ENCODE measurements around the gene PAX2. TPM values are rescaled to one million over a fixed set of nuclear protein-coding genes. Genes with fewer than 3 reads are reported as not detected.

PAX2 gene
- total RNA-seq, 1 donor from 2014 or later = not detected

GRCh38 chr10:100737355-100738054 lies 7.9 kb upstream of the PAX2 start:
- intact Hi-C loops (cut with micrococcal nuclease) = loop anchor here (5.0 kb wide), 1 partner anchor 90 kb away; no protein-coding TSS in a partner anchor

GRCh38 chr10:100738055-100738827 lies 7.1 kb upstream of the PAX2 start:
- intact Hi-C loops (cut with micrococcal nuclease) = loop anchor here (5.0 kb wide), 1 partner anchor 89 kb away; no protein-coding TSS in a partner anchor

- intact Hi-C loops (cut with micrococcal nuclease) = loop anchor here (5.0 to 10.0 kb wide), 4 partner anchors 82 to 1205 kb away; partner anchors contain the start of gene NKX2-3
Measured at GRCh38 chr10:100739517-100740368, 5.6 kb upstream of the PAX2 start.

- intact Hi-C loops (cut with micrococcal nuclease) = loop anchor here (5.0 to 10.0 kb wide), 3 partner anchors 83 to 1206 kb away; partner anchors contain the start of gene NKX2-3
Measured at GRCh38 chr10:100740476-100741377, 4.7 kb upstream of the PAX2 start.

GRCh38 chr10:100741378-100742075 lies 3.9 kb upstream of the PAX2 start:
- intact Hi-C loops (cut with micrococcal nuclease) = loop anchor here (5.0 to 10.0 kb wide), 3 partner anchors 84 to 1207 kb away; partner anchors contain the start of gene NKX2-3

GRCh38 chr10:100742076-100742771 lies 3.2 kb upstream of the PAX2 start:
- intact Hi-C loops (cut with micrococcal nuclease) = loop anchor here (5.0 to 10.0 kb wide), 3 partner anchors 85 to 1207 kb away; partner anchors contain the start of gene NKX2-3

- intact Hi-C loops (cut with micrococcal nuclease) = loop anchor here (1.0 to 10.0 kb wide), 5 partner anchors 72 to 1208 kb away; partner anchors contain the start of gene NKX2-3
Measured at GRCh38 chr10:100742936-100743335, 2.4 kb upstream of the PAX2 start.

GRCh38 chr10:100743626-100744135 lies 1.7 kb upstream of the PAX2 start:
- intact Hi-C loops (cut with micrococcal nuclease) = loop anchor here (1.0 to 10.0 kb wide), 5 partner anchors 72 to 1209 kb away; partner anchors contain the start of gene NKX2-3

- intact Hi-C loops (cut with micrococcal nuclease) = loop anchor here (5.0 to 10.0 kb wide), 3 partner anchors 87 to 1210 kb away; partner anchors contain the start of gene NKX2-3
Measured at GRCh38 chr10:100744136-100744986, 1.0 kb upstream of the PAX2 start.

GRCh38 chr10:100745882-100746783 lies 751 bp downstream of the PAX2 start:
- intact Hi-C loops (cut with micrococcal nuclease) = loop anchor here (5.0 to 10.0 kb wide), 2 partner anchors 386 to 1211 kb away; partner anchors contain the start of genes NKX2-3 and TLX1

- intact Hi-C loops (cut with micrococcal nuclease) = loop anchor here (5.0 to 10.0 kb wide), 2 partner anchors 385 to 1212 kb away; partner anchors contain the start of genes NKX2-3 and TLX1
Measured at GRCh38 chr10:100746784-100747455, 1.5 kb downstream of the PAX2 start.

GRCh38 chr10:100747456-100748230 lies 2.3 kb downstream of the PAX2 start:
- intact Hi-C loops (cut with micrococcal nuclease) = loop anchor here (5.0 to 10.0 kb wide), 2 partner anchors 385 to 1213 kb away; partner anchors contain the start of genes NKX2-3 and TLX1

GRCh38 chr10:100748231-100749058 lies 3.1 kb downstream of the PAX2 start:
- intact Hi-C loops (cut with micrococcal nuclease) = loop anchor here (5.0 to 10.0 kb wide), 2 partner anchors 384 to 1214 kb away; partner anchors contain the start of genes NKX2-3 and TLX1

- intact Hi-C loops (cut with micrococcal nuclease) = loop anchor here (5.0 to 10.0 kb wide), 2 partner anchors 383 to 1214 kb away; partner anchors contain the start of genes NKX2-3 and TLX1
Measured at GRCh38 chr10:100749059-100749308, 3.6 kb downstream of the PAX2 start.

Data from T-helper 2 cell treated with Interferon-gamma antibody and Interleukin-4, amounts not matched to agents 100 ng/mL and 5 ng/mL, for 36 hours (primary cell).